Astrocyte of the cerebellum (primary cell): ENCODE results near the gene TMF1.
A peak's percentile ranks its signal among the peaks of the same experiment; 100 is the strongest.

Source experiments
- DNase-seq: peaks from one replicate; pipeline ENCODE4 v3.0.0-alpha.2; 2011; ENCODE audit warnings: low read depth
- H3K4me3 ChIP-seq: 2 replicates; pipeline ENCODE4 v1.5.1; 2011; ENCODE audit warnings: mild to moderate bottlenecking, low read depth, low read length, moderate library complexity
- in situ Hi-C: cut with HindIII; loops from 2 replicates; pipeline ENCODE4 v1.10.0; 2017; ENCODE audit warnings: low sequenced_read_pairs
- TF ChIP-seq, protein P1 (sequence below): IDR thresholded peaks from 2 replicates; pipeline ENCODE4 v1.5.1; 2012; ENCODE audit warnings: low read length, low read depth, moderate library complexity, mild to moderate bottlenecking; ENCODE audit errors: missing control alignments

Gene TMF1

GRCh38 chr3:69092030-69092516, 39.9 kb upstream of the TMF1 start:
- TF ChIP-seq, protein P1, sequence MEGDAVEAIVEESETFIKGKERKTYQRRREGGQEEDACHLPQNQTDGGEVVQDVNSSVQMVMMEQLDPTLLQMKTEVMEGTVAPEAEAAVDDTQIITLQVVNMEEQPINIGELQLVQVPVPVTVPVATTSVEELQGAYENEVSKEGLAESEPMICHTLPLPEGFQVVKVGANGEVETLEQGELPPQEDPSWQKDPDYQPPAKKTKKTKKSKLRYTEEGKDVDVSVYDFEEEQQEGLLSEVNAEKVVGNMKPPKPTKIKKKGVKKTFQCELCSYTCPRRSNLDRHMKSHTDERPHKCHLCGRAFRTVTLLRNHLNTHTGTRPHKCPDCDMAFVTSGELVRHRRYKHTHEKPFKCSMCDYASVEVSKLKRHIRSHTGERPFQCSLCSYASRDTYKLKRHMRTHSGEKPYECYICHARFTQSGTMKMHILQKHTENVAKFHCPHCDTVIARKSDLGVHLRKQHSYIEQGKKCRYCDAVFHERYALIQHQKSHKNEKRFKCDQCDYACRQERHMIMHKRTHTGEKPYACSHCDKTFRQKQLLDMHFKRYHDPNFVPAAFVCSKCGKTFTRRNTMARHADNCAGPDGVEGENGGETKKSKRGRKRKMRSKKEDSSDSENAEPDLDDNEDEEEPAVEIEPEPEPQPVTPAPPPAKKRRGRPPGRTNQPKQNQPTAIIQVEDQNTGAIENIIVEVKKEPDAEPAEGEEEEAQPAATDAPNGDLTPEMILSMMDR: no peak
- DNase-seq: no peak
- H3K4me3 ChIP-seq: no peak overlapping the region
- in situ Hi-C loops: no loop called here

DNA sequence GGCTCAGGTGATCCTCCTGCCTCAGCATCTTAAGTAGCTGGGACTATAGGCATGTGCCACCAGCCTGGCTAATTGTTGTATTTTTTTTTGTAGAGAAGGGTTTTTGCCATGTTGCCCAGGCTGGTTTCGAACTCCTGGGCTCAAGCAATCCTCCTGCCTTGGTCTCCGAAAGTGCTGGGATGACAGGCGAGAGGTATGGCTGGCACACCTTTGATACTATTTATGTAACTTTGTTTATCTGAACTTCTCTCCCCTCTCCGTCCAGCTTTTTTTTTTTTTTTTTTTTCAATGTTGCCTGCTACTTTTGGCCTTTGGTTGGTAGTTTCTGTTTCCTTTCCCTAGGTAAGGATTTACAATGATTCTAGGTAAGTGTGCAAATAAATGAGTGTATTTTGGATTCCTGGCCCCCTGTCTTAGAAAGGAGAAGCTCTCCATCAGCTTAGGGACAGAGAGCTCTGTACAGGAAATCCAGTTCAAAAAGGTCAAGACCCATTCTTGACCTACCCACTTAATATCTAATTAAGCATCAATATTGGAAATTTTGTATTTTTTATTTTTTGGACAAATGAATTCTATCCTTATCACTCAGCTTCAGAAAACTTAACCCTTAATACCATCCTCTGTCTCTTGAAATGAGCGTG, 39.4 kb upstream of the TMF1 start:
- DNase-seq: no peak
- in situ Hi-C loops: no loop called here
- TF ChIP-seq, protein P1: no peak
- H3K4me3 ChIP-seq: no peak overlapping the region

GRCh38 chr3:69090021-69090420, 37.9 kb upstream of the TMF1 start:
- TF ChIP-seq, protein P1: no peak
- in situ Hi-C loops: no loop called here
- peak; percentile 54 for DNase-seq
- H3K4me3 ChIP-seq: no peak overlapping the region

DNA sequence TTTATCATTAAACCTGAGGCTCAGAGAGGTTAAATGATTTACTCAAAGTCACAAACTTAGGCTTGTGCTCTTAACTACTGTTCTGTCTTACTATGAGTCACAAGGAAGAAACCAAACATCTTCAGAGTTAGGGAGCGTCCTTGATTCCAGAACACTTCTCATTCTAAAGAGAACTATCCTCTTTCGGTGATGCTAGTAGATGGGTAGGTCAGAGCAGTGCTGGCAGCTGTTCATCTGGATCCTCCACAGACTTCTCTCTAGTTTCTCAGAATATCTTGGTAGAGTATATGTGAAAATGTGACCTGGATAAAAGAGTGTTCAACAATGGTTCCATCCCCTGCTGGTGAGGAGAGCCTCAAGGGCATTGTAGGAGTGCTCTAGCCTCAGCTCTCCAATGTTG, 35.9 kb upstream of the TMF1 start:
- in situ Hi-C loops: no loop called here
- TF ChIP-seq, protein P1: peak; percentile 3
- no peak for DNase-seq
- peak overlapping the region; percentile 12 for H3K4me3 ChIP-seq

DNA sequence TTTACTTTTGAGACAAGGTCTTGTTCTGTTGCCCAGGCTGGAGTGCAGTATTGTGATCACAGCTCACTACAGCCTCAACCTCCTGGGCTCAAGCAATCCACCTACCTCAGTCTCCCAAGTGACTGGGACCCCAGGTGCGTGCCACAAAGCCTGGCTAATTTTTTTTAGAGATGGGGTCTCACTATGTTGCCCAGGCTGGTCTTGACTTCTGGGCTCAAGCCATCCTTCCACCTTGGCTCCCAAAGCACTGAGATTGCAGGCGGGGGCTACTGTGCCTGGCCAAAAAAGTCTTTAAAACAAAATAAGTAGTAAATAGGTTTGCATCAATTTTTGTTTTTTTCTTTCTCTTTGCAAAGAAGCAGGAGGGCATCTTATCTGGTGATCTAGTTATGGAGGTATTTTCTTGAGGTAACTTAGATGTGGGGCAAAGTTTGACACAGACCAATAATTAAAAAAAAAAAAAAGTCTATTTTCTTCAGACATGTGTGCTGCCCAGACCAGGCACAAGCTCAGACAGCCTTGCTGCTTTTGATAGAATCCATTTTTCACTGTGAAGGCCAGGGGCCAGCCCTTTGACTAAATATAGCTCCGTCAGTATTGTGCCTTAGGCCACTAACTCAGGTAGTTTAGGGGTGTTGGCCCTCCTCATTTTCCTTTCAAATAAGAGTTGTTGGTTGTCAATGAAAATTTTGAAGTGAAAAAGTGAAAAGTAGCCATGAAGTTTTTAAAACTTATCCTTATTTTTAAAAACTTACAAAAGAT, 35.1 kb upstream of the TMF1 start:
- no peak for DNase-seq
- TF ChIP-seq, protein P1: no peak
- in situ Hi-C loops: no loop called here
- peak overlapping the region; percentile 92 for H3K4me3 ChIP-seq

- H3K4me3 ChIP-seq: peak overlapping the region; percentile 92
- in situ Hi-C loops: no loop called here
- TF ChIP-seq, protein P1: no peak
- peak; percentile 91 for DNase-seq
Observed at GRCh38 chr3:69085833-69086722, 33.9 kb upstream of the TMF1 start.
